ENCODE measurements around the gene IQCH.

- TF ChIP-seq CTCF (IDR thresholded peaks at IDR 0.05; ENCODE audit: low read length) (no peak), EZH2 (optimal IDR thresholded peaks at IDR 0.05; ENCODE audit: low read depth, low read length) (no peak), EZH2phosphoT487 (IDR thresholded peaks at IDR 0.05; ENCODE audit: low read length) (no peak)
These were observed 27.2 kb upstream of the IQCH start for GRCh38 chr15:67227431-67227830.
